ENCODE data around the gene EPHB2.

The EPHB2 gene

DNA sequence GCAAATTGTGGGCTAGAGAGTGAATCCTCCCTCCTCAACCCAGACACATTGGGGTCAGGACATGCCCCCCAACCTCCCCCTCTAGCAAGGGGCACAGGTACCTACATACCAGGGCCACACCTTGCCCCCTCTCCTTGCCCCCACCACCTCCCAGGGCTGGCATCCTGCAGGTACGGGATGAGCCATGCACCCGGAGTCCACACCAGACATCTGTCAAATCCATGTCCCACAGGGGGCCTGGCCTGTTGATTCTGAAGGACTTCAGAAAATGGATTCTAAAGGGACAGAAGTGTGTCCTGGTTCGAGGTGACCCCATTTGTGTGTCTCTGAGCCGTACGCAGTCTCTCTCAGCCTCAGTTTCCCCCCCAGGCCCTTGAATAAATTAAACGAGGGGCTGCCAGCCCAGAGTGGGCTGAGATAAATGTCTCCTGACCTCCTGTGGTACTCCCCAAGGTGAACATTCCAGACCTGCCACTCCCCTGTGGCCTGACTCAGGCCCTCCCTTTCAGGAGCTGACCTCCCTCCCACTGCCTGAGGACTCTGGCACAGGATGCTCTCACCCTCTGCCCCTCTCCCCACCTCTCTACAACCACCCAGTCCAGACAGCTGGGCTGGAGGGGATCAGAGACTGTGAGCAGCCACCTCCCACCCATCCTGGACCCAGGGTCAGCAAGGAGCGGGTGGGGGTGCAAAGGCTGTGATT lies 94.5 kb downstream of the EPHB2 start:
- DNase-seq = no peak

- DNase-seq = no peak
Measured at GRCh38 chr1:22805672-22806038, 95.0 kb downstream of the EPHB2 start.

DNA sequence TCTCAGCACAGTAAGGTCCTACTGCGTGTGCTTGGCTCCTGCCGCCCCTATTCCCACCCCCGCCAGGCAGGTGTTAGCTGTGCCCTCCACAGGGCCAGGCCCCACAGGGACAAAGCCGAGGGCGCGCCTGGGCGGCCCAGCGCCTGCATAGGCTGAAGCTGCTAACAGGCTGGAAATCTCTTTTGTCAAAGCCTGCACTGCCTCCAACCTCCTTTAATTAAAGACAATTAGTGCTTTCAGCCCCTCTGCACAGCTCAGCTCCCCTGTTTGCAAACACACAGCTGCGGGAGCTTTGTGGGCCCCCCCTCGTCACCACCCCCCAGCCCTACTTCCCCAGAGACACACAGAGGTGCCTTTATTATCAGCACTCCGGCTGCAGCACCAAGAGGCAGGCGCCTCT lies 95.9 kb downstream of the EPHB2 start:
- DNase-seq = no peak

DNA sequence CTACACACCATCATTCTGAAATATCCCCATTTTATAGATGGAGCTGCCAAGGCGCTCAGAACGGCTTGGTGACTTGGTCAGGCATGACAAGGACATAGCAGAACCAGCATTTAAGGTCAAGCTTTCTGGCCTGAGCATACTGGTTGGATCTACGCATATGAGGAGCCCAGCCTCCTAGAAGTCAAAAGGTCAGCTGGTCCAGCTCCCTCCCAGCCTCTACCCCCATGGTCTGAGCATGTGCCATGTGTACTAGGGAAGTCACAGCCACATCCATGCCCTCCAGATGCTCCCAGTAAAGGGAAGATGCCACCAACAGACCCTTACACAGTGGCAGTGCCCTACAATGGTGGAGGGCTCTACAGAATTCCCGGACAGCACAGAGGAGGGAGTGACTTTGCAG lies 96.7 kb downstream of the EPHB2 start:
- DNase-seq = no peak

- no peak for DNase-seq
Measured at GRCh38 chr1:22808186-22808675, 97.6 kb downstream of the EPHB2 start.

GRCh38 chr1:22808676-22809483 lies 98.2 kb downstream of the EPHB2 start:
- DNase-seq = no peak

GRCh38 chr1:22809783-22810182 lies 99.1 kb downstream of the EPHB2 start:
- DNase-seq = no peak

DNA sequence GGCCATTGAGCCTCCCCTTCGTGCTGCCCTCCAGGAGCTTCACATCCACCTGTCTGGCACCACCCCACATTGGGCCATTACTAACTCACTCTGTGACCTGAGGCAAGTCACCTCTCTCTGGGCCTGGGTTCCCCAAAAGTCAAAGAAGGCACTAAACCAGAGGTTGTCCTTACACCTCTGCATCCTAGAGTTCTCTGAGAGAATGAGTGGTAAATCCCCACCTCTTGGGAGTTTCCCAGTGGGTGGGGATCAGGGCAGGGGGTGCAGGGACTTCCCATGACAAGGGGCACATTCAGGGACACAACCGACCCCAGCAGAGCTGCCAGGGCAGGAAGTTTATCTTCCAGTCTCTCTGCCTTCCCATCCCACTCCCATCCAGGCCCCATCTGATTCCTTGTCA lies 99.7 kb downstream of the EPHB2 start:
- DNase-seq = no peak

- DNase-seq = no peak
Measured at GRCh38 chr1:22812092-22812880, 101.6 kb downstream of the EPHB2 start.

GRCh38 chr1:22812993-22813790 lies 102.6 kb downstream of the EPHB2 start:
- no peak for DNase-seq

DNA sequence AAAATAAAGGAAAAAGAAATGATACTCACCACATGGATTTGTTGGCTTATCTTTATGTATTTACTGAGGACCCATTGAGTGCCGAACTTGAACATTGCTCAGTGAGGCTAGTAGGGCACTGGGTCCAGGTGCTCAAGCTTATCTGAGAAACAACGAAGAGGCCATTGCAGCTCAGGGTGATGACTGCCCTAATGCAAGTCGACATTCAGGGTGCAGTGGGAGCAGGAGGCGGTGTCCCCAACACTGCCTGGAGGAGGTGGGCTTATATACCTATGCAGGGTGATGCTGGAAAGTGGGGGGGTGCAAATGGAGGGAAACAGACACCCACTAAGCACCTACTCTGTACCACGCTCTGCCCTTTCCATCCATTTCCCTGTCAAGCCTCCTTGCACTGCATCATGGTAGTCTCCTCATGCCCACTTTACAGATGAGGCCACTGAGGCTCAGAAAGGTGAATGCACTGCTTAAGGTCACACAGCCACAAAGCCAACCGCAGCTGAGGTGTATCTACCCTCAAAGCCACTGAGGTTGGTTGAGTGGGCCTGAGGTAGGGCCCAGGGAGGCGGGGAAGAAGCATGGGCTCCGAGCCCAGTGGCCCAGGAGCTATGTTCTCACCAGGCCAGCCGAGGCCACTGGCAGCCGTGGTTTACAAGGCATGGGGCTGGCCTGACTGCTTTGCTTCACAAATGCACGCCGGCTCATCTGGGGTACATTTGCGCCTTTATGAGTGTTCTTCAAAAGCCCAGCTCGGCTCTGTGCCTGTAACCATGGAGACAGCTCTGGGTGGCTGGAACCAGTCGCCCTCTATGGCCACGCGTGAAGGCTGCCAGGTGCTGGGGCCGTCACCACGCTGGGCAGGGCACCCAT lies 103.8 kb downstream of the EPHB2 start:
- no peak for DNase-seq

DNA sequence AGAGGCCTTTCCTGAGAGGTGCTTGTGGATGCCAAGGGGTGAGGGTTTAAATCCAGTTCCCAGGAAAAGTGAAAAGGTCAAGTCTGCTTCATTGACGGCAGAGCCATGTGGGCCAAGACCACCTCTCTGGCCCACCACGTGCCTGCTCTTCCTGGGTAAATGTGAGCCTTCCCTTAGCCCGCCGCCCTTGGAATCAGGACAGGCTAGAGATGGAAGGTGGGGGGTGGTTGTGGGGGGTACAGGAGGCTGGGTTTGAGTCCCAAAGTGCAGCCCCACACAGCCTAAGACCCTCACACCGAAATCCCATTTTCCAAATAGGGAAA lies 104.4 kb downstream of the EPHB2 start:
- DNase-seq = no peak

DNA sequence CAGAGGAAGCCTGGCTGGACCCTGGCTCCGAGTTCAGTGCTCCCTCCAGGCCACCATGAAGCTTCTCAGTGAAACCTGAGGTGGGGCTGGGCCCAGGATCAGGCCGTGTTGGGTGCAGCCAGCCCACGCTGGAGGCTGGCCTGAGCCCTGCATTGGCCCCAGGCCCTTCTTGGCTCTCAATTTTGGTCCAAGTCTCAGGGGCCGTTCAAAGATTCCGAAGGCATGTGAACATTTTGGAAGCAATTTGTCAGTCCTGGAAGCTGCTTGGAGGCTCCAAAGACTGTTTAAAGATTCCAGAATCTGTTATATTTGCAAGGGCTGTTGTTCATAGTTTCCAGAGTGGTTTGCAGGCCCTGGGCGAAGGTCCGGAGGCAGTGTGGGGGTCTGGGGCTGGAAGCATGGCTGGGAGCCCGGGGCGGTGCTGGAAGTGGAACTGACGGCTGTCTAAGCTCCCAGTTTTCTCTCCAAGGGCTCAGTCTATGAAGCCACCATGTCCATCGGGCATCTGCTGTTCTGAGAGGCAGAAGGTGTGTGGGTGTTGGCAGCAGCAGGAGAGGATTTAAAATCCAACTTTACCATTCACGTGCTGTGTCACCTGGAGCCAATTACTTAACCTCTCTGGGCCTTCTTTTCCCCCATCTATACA lies 104.9 kb downstream of the EPHB2 start:
- DNase-seq = no peak

DNA sequence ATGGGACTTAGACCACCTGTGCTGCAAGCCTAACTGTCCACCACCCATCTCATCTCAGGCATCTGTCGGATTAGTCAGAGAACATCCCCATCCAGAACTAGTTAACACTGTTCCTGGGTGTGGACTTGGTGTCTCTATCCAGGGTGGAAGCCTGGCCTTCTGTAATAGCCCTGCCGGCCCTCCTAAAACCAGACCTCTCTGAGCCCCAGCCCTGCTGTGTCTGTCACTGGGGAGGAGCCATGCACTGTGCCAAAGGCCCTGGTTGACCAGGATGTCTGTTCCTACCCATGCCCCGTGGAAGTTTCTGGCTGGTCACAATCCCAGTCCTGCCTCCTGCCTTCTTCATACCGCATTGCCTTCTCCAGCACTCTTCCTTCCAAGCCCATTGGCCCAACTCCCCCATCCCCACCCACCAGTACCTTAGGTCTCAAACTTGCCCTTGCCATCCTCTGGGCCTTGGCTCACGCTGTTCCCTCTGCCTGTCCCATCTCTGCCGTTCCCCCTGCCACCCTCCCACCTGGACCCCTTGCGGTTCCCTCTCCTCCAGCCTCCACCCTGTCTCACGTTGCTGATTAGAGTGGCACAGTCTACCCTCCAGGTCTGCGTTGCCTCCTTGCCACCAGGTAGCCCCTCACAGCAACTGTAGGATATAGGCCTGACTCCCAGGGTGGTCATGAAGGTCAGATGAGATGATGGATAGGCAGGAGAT lies 105.6 kb downstream of the EPHB2 start:
- DNase-seq = no peak

DNA sequence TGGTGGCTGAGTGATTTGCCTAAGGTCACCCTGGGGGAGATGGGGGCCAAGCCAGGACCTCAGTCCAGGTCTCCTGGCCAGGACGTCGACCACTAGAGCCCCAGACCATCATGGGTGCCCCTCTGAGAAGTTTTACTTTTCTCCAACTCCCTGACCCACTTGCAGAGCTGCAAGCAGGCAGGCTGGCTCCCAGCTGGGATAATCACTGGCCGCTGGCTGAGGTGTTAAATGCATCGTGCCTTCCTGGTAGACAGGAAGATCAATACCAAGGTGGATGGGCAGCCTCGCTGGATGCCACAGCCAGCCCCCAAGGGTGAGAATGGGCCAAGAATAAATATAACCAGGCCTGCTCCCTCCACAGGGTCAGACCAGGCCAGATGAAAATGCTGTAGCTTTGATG lies 106.2 kb downstream of the EPHB2 start:
- DNase-seq = no peak

DNA sequence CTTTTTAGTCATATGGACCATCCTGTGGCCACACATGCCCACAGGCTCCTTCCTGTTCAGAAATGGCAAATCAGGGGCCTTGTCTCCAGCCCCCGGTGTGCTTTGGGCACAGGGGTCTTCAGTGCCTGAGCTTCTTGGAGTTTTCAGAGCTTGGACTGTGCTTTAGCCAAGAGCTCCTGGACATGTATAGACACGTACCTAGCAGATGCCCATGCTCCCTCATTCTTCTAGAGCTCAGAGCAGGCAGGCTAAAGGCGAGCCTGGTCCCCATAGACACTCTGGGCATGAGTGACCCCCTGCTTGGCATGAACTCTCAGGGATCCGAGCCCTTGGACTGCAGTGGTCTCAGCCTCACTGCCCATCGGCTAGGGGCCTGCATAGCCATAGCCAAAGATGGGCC lies 106.8 kb downstream of the EPHB2 start:
- no peak for DNase-seq

DNA sequence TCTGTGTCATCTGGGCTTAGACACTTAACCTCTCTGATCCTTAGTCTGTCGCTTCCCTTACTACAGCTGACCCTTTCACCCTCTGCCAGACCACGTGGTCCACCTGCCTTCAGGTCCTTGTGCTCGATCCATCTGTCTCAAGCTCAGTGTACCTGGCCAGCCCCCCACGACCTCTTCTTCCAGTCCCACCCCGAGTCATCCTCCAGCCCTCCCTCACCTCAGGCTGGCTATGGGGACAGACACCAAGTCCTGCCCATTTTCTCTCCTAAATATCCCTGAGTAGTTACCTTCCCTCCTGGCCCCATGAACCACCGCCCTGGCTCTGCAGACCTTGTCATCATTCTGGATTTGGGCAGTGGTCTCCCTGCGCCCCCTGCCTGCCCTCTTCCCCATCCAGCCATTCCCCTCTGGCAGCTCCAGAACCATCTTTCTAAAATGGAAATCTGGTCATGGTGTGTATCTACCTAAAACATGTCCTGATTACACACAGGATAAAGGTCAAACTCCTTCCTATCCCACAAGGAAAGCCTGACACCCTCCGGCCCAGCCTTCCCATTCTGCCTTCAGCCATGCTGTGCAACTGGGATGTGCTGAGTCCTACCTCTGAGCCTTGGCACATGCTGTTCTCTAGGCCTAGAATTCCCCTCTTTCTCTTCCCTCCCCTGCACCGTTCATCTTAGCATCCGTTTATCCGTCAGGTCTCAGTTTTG lies 107.6 kb downstream of the EPHB2 start:
- DNase-seq = no peak

DNA sequence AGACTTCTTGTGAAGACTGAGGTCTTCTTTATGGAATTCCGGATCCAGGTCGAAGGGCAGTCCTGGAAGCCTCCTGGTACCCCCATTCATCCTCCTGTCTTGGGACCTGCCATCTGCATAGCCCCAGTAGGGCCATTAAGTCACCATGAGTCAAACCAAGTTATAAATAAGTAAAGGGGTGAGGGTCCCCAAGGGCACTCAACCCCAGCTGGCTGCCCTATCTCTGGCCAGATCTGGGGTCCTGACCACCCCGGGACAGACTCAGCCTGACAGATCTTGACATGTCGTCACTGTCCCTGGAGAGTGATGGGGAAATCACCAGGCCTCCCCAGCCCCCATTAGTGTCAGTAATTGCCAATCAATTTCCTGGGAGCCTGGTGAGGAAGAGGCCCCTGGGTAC lies 108.7 kb downstream of the EPHB2 start:
- DNase-seq = no peak

DNA sequence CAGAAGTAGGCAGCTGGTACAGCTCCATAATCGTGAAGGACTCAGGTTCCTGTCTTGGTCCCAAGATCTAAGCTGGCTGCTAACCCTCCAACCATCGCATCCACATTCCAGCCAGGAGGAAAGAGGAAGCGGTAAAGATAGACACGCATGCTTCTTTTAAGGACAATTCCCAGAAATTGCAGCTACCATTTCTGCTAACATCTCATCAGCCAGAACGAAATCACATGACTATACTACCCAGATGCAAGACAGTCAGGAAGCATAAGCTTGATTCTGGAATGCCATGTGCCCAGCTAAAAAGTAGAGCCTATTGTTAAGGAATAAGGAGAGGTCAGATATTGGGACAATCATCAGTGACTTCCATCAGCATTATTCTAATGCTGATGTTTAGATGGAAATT lies 110.4 kb downstream of the EPHB2 start:
- no peak for DNase-seq

DNA sequence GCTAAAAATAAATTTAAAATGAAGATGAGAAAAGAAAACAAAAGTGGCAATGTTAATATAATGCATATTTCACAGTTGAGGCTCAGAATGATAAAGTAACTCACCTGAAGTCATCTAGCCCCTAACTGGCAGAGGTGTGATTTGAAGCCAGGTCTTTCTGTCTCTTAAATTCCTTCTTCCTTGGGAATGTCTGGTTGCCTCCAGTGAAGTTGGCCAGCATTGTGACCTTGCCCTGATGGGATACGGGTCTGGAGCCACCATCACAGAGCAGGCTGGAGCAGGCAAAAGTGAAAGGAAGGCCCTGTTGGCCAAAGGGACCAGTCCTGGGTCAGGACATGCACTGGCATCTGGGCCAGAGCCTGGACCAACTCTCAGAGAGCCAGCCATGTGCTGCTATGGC lies 111.7 kb downstream of the EPHB2 start:
- DNase-seq = no peak
